Caco-2 (cell line): Measurements from ENCODE around the gene GP1BB. TPM values are rescaled to one million over a fixed set of nuclear protein-coding genes. Genes with fewer than 3 reads are reported as not detected.
A peak's percentile ranks its signal among the peaks of the same experiment; 100 is the strongest.

Source experiments
- Bru-seq: library from RNA; stranded (reverse); fragments of 400-500 nt; gene quantifications from one replicate; lab custom pipeline; 2021; lab: Mats Ljungman, UMichigan
- BruChase-seq, 2 experiments: library from RNA; stranded (reverse); fragments of 400-500 nt; gene quantifications; one replicate each; lab custom pipeline; 2021; lab: Mats Ljungman, UMichigan
- BruUV-seq: library from RNA; stranded (reverse); fragments of 400-500 nt; replicated peaks from 2 replicates; lab custom pipeline; 2021; lab: Mats Ljungman, UMichigan
- CTCF ChIA-PET: fragments of 300-600 bp; sonication (Branson Sonifier 250); formaldehyde crosslinking; loops from one replicate; lab custom pipeline; 2022; ENCODE audit warnings: antibody characterized with exemption; lab: Charles Lee
- POLR2A ChIA-PET: fragments of 300-600 bp; sonication (Branson Sonifier 250); formaldehyde crosslinking; loops from one replicate; lab custom pipeline; 2022; ENCODE audit warnings: antibody characterized with exemption; lab: Charles Lee
- DNase-seq, 2 experiments: peaks; one replicate each; pipeline versions ENCODE4 v3.0.0 to v3.0.0-alpha.2; 2020 to 2022
- H3K27me3 ChIP-seq: replicated peaks from 2 replicates; pipeline ENCODE4 v1.6.0; 2011; ENCODE audit warnings: low read length; ENCODE audit not compliant: control insufficient read depth, insufficient read depth
- H3K36me3 ChIP-seq: 2 replicates; pipeline ENCODE4 v1.5.1; 2011; ENCODE audit warnings: low read length; ENCODE audit not compliant: control insufficient read depth, insufficient read depth
- H3K4me1 ChIP-seq: fragments of 250-450 bp; sonication (Bioruptor Pico); 2 replicates; pipeline ENCODE4 v1.5.1; 2020; ENCODE audit warnings: mild to moderate bottlenecking
- H3K4me3 ChIP-seq: 2 replicates; pipeline ENCODE4 v1.5.1; 2011; ENCODE audit warnings: low read depth, mild to moderate bottlenecking, control low read depth, low read length
- H3K9me3 ChIP-seq: fragments of 250-450 bp; sonication (Bioruptor Pico); 2 replicates; pipeline ENCODE4 v1.5.1; 2020; ENCODE audit warnings: mild to moderate bottlenecking, moderate library complexity
- H3K27ac Mint-ChIP-seq: one replicate; pipeline ENCODE4 v1.8.0; 2022; ENCODE audit warnings: mixed read lengths; ENCODE audit not compliant: unreplicated experiment
- H3K27me3 Mint-ChIP-seq: one replicate; pipeline ENCODE4 v1.8.0; 2022; ENCODE audit warnings: mixed read lengths; ENCODE audit not compliant: insufficient read depth, unreplicated experiment
- H3K36me3 Mint-ChIP-seq: one replicate; pipeline ENCODE4 v1.8.0; 2022; ENCODE audit warnings: mild to moderate bottlenecking, mixed read lengths; ENCODE audit not compliant: insufficient read depth, unreplicated experiment
- H3K4me1 Mint-ChIP-seq: one replicate; pipeline ENCODE4 v1.8.0; 2022; ENCODE audit warnings: low read depth, mixed read lengths; ENCODE audit not compliant: unreplicated experiment
- H3K4me3 Mint-ChIP-seq: one replicate; pipeline ENCODE4 v1.8.0; 2022; ENCODE audit warnings: mild to moderate bottlenecking, moderate library complexity, mixed read lengths; ENCODE audit not compliant: unreplicated experiment
- H3K9me3 Mint-ChIP-seq: one replicate; pipeline ENCODE4 v1.8.0; 2022; ENCODE audit warnings: mixed read lengths; ENCODE audit not compliant: unreplicated experiment
- intact Hi-C: fragments of 100-400 bp; cut with micrococcal nuclease; formaldehyde crosslinking; loops from one replicate; pipeline ENCODE4 v1.10.0; 2022; ENCODE audit not compliant: unreplicated experiment
- long read RNA-seq: library from polyadenylated mRNA; stranded (forward); transcript quantifications from one replicate; pipeline ENCODE4 v2.0.0, GENCODE V29; 2022
- total RNA-seq: library from RNA; stranded (reverse); gene quantifications from 2 replicates; pipeline ENCODE4 v1.2.3, GENCODE V29; 2022
- TF ChIP-seq, protein P1 (sequence below), 2 experiments: fragments of 200-600 bp in 1 of 2; IDR thresholded peaks; 1 replicate in 1 of 2; 2 replicates in 1 of 2; pipeline versions ENCODE4 v1.5.1 to v1.8.0; 2011 to 2022; ENCODE audit warnings: antibody characterized with exemption in 1 of 2, control low read depth in 1 of 2, inconsistent platforms in 1 of 2, low read depth in 1 of 2, low read length in 1 of 2, mild to moderate bottlenecking in 1 of 2, moderate library complexity in 1 of 2; ENCODE audit not compliant: insufficient read depth in 1 of 2, severe bottlenecking in 1 of 2, unreplicated experiment in 1 of 2

The GP1BB gene
- total RNA-seq = 0.39 and 1.0 TPM in 2 replicates
- Bru-seq, nascent RNA = not detected
- not detected for BruChase-seq, experiment 1, labeled RNA remaining after a 2-hour chase
- BruChase-seq, experiment 2, labeled RNA remaining after a 6-hour chase = not detected
- long read RNA-seq, partial matches to known transcripts = 0 of 4 reads
- long read RNA-seq, other reads (novel, unspliced or antisense) = 0 of 4 reads

- peak in 1 of 2 experiments; percentile 65 for DNase-seq
- Mint-ChIP-seq H3K27ac (no peak within 1 kb of the TSS), H3K27me3 (peaks cover 23% of the 10 kb centered on the region), H3K4me3 (peak within 1 kb of the TSS; percentile 65), H3K36me3 (peaks cover 4% of the 10 kb centered on the region), H3K4me1 (no peaks in the 10 kb centered on the region), H3K9me3 (no peaks in the 10 kb centered on the region)
- Histone ChIP-seq H3K9me3 (no peaks in the 10 kb centered on the region), H3K36me3 (no peaks in the 10 kb centered on the region), H3K4me1 (no peaks in the 10 kb centered on the region; the same call in 1 of the 2 replicates), H3K27me3 (no peaks in the 10 kb centered on the region; the same call in 1 of the 2 replicates), H3K4me3 (peak within 1 kb of the TSS; percentile 38)
- intact Hi-C loops = no loop called here
- CTCF ChIA-PET = interaction anchor here (0.7 to 1.4 kb wide), 11 partner anchors 22 to 230 kb away, joined by 3 to 6 read pairs (median 3); no protein-coding TSS in a partner anchor
- TF ChIP-seq, protein P1, sequence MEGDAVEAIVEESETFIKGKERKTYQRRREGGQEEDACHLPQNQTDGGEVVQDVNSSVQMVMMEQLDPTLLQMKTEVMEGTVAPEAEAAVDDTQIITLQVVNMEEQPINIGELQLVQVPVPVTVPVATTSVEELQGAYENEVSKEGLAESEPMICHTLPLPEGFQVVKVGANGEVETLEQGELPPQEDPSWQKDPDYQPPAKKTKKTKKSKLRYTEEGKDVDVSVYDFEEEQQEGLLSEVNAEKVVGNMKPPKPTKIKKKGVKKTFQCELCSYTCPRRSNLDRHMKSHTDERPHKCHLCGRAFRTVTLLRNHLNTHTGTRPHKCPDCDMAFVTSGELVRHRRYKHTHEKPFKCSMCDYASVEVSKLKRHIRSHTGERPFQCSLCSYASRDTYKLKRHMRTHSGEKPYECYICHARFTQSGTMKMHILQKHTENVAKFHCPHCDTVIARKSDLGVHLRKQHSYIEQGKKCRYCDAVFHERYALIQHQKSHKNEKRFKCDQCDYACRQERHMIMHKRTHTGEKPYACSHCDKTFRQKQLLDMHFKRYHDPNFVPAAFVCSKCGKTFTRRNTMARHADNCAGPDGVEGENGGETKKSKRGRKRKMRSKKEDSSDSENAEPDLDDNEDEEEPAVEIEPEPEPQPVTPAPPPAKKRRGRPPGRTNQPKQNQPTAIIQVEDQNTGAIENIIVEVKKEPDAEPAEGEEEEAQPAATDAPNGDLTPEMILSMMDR (IDR thresholded peaks at IDR 0.05; ENCODE audit: insufficient read depth in 1 of 2, low read depth in 1 of 2, low read length in 1 of 2, severe bottlenecking in 1 of 2, unreplicated experiment in 1 of 2) = peak in 1 of 2 experiments; percentile 28
- POLR2A ChIA-PET = interaction anchor here (0.5 kb wide), 1 partner anchor 330 kb away, joined by 4 read pairs; no protein-coding TSS in a partner anchor
- no TSS peak for BruUV-seq
Observed at GRCh38 chr22:19723232-19723982, at the start of gene GP1BB. TSS of gene GP1BB (plus strand) at chr22:19723539. CDS start at chr22:19723570, 31 bp downstream.

DNA sequence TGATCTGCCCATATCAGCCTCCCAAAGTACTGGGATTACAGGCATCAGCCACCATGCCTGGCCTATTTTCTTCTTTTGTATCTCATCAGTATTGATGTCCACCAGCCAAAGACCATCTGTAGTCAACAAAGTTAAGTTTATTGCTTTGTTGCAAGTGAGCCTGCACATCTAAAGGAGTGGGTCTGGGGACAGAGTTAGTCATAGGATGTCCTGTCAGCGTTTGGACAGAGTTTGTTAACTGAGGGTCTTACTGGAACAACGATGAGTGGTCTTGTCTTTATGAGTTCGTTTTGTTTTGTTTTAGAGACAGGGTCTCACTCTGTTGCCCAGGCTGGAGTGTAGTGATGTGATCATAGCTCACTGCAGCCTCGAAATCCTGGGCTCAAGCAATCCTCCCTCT, 49.7 kb upstream of the GP1BB start:
- ChIA-PET CTCF (no interaction called here), POLR2A (no interaction called here)
- Histone ChIP-seq H3K36me3 (no peaks in the 10 kb centered on the region), H3K9me3 (no peaks in the 10 kb centered on the region), H3K4me1 (no peaks in the 10 kb centered on the region), H3K27me3 (no peaks in the 10 kb centered on the region), H3K4me3 (no peak overlapping the region)
- no peak for DNase-seq
- Mint-ChIP-seq H3K9me3 (no peaks in the 10 kb centered on the region), H3K27me3 (peaks cover 8% of the 10 kb centered on the region), H3K36me3 (no peaks in the 10 kb centered on the region), H3K27ac (no peak overlapping the region), H3K4me3 (no peak overlapping the region), H3K4me1 (no peaks in the 10 kb centered on the region)
- intact Hi-C loops = no loop called here
- TF ChIP-seq, protein P1 (IDR thresholded peaks at IDR 0.05; ENCODE audit: insufficient read depth in 1 of 2, low read depth in 1 of 2, low read length in 1 of 2, severe bottlenecking in 1 of 2, unreplicated experiment in 1 of 2) = no peak
- BruUV-seq = no TSS peak

DNA sequence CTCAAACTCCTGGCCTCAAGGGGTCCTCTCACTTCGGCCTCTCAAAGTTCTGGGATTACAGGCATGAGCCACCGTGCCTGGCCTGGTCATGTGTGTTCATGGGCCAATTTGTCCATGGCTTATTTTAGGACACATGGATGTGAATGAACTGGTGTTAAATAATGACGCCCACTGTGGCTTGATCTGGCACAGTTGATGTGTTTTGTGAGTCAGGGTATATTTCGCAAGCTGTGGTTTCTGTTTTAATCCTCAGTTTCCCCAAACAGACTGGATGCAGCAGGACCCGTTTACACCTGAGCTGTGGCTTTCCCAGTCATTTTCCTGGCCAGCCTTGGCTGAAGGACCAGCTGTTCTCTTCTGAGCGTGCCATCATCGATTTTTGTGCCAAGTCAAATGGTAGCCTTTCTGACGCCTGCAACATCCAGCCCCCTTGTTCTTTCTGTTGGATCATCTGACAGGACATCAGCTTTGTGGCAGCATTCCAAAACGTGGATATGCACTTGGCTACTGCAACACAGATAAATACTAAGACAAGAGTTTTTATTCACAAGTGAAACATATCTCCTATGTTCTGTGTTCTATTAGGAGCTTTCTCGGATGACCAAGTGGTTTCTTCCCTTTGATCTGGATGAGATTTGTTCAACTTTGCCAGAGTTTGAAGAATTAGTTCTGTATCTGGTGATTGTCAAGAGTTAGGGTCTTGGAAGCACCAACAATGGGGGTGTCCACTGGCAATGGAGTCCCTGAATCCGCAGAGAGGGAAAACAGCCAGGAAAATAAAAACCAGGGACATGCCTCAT, 49.0 kb upstream of the GP1BB start:
- intact Hi-C loops = no loop called here
- Histone ChIP-seq H3K4me3 (no peak overlapping the region), H3K36me3 (no peaks in the 10 kb centered on the region), H3K27me3 (no peaks in the 10 kb centered on the region), H3K4me1 (no peaks in the 10 kb centered on the region), H3K9me3 (no peaks in the 10 kb centered on the region)
- Mint-ChIP-seq H3K27ac (no peak overlapping the region), H3K4me1 (no peaks in the 10 kb centered on the region), H3K27me3 (peaks cover 8% of the 10 kb centered on the region), H3K36me3 (no peaks in the 10 kb centered on the region), H3K9me3 (no peaks in the 10 kb centered on the region), H3K4me3 (no peak overlapping the region)
- ChIA-PET POLR2A (no interaction called here), CTCF (no interaction called here)
- TF ChIP-seq, protein P1 (IDR thresholded peaks at IDR 0.05; ENCODE audit: insufficient read depth in 1 of 2, low read depth in 1 of 2, low read length in 1 of 2, severe bottlenecking in 1 of 2, unreplicated experiment in 1 of 2) = no peak
- no TSS peak for BruUV-seq
- DNase-seq = no peak
